Liver (tissue), 9 donors: ENCODE data around the gene BNC2. TPM values are rescaled to one million over a fixed set of nuclear protein-coding genes. Genes with fewer than 3 reads are reported as not detected.
"Not testable (repeated sequence)": the region's sequence is repeated elsewhere in the genome, so short reads cannot be mapped to it uniquely, and the experiment has no call there.

Experiments used
- DNase-seq: peaks from one replicate; pipeline ENCODE4 v3.0.0-alpha.2; 2017; ENCODE audit warnings: low spot score
- H3K27ac ChIP-seq, 2 donors: one replicate each; pipeline ENCODE4 v1.7.0; 2013; ENCODE audit warnings: inconsistent platforms in 2 of 2, low read length in 2 of 2, control low read depth in 1 of 2, low read depth in 1 of 2, mild to moderate bottlenecking in 1 of 2
- H3K27me3 ChIP-seq, 4 donors: one replicate each; pipeline versions ENCODE4 v1.6.1 to v1.7.0; 2013; ENCODE audit warnings: low read length in 3 of 4, inconsistent platforms in 1 of 4, mild to moderate bottlenecking in 1 of 4, moderate library complexity in 1 of 4; ENCODE audit not compliant: control insufficient read depth in 4 of 4, insufficient read depth in 4 of 4
- H3K36me3 ChIP-seq, 4 donors: one replicate each; pipeline versions ENCODE4 v1.6.1 to v1.7.0; 2013; ENCODE audit warnings: low read length in 3 of 4, mild to moderate bottlenecking in 3 of 4, low read depth in 1 of 4, moderate library complexity in 1 of 4; ENCODE audit not compliant: control insufficient read depth in 4 of 4, insufficient read depth in 3 of 4
- H3K4me1 ChIP-seq, 4 donors: one replicate each; pipeline versions ENCODE4 v1.6.1 to v1.7.0; 2013; ENCODE audit warnings: low read length in 3 of 4, mild to moderate bottlenecking in 3 of 4, moderate library complexity in 1 of 4; ENCODE audit not compliant: control insufficient read depth in 4 of 4, insufficient read depth in 4 of 4
- H3K4me3 ChIP-seq, 3 donors: one replicate each; pipeline versions ENCODE4 v1.6.1 to v1.7.0; 2013; ENCODE audit warnings: low read length in 3 of 3, control low read depth in 1 of 3, low read depth in 1 of 3, mild to moderate bottlenecking in 1 of 3
- H3K9ac ChIP-seq, 2 donors: one replicate each; pipeline ENCODE4 v1.7.0; 2013; ENCODE audit warnings: low read length in 2 of 2, mild to moderate bottlenecking in 2 of 2, moderate library complexity in 2 of 2, control low read depth in 1 of 2, low read depth in 1 of 2
- H3K9me3 ChIP-seq, 4 donors: one replicate each; pipeline versions ENCODE4 v1.6.1 to v1.7.0; 2013; ENCODE audit warnings: low read length in 3 of 4; ENCODE audit not compliant: control insufficient read depth in 4 of 4
- ATF3 ChIP-seq: IDR thresholded peaks from 2 replicates; pipeline ENCODE4 v1.6.1; 2016; ENCODE audit warnings: antibody characterized with exemption
- CTCF ChIP-seq: fragments of 150-350 bp; IDR thresholded peaks from 2 replicates; pipeline ENCODE4 v1.5.1; 2017; ENCODE audit warnings: improper control_type of control experiment, low read depth, low read length; ENCODE audit not compliant: missing input control
- FOXA1 ChIP-seq: IDR thresholded peaks from 2 replicates; pipeline ENCODE4 v1.6.1; 2016; ENCODE audit warnings: antibody characterized with exemption
- HNF4A ChIP-seq, 2 donors: conservative IDR thresholded peaks; 2 replicates each; pipeline ENCODE4 v1.6.1; 2016; ENCODE audit warnings: antibody characterized with exemption in 2 of 2, mild to moderate bottlenecking in 2 of 2
- JUND ChIP-seq, 2 donors: IDR thresholded peaks; 2 replicates each; pipeline ENCODE4 v1.6.1; 2016; ENCODE audit warnings: antibody characterized with exemption in 2 of 2
- MAX ChIP-seq: IDR thresholded peaks from 2 replicates; pipeline ENCODE4 v1.6.1; 2016; ENCODE audit warnings: antibody characterized with exemption
- NR2F2 ChIP-seq: IDR thresholded peaks from 2 replicates; pipeline ENCODE4 v1.6.1; 2016; ENCODE audit warnings: antibody characterized with exemption
- RAD21 ChIP-seq, 2 donors: IDR thresholded peaks; 2 replicates each; pipeline ENCODE4 v1.6.1; 2016; ENCODE audit warnings: antibody characterized with exemption in 2 of 2, mild to moderate bottlenecking in 2 of 2
- REST ChIP-seq: IDR thresholded peaks from 2 replicates; pipeline ENCODE4 v1.6.1; 2016; ENCODE audit warnings: antibody characterized with exemption, mild to moderate bottlenecking
- RXRA ChIP-seq, 2 donors: IDR thresholded peaks; 2 replicates each; pipeline ENCODE4 v1.6.1; 2017 to 2018; ENCODE audit warnings: antibody characterized with exemption in 2 of 2, mild to moderate bottlenecking in 1 of 2
- SP1 ChIP-seq: IDR thresholded peaks from 2 replicates; pipeline ENCODE4 v1.6.1; 2018; ENCODE audit warnings: antibody characterized with exemption, mild to moderate bottlenecking
- TAF1 ChIP-seq: conservative IDR thresholded peaks from 2 replicates; pipeline ENCODE4 v1.6.1; 2016; ENCODE audit warnings: antibody characterized with exemption, mild to moderate bottlenecking
- YY1 ChIP-seq: IDR thresholded peaks from 2 replicates; pipeline ENCODE4 v1.6.1; 2016; ENCODE audit warnings: antibody characterized with exemption, mild to moderate bottlenecking
- ZBTB33 ChIP-seq: IDR thresholded peaks from 2 replicates; pipeline ENCODE4 v1.6.1; 2016; ENCODE audit warnings: antibody characterized with exemption
- WGBS: extraction: QIAGEN DNeasy Blood & Tissue Kit; methylation state at CpG from one replicate; pipeline ENCODE4 v1.1.7; 2013; 5-methylcytosine and 5-hydroxymethylcytosine counted together
- polyA plus RNA-seq, 2 donors: library from polyadenylated mRNA; stranded (reverse) in 1 of 2; unstranded in 1 of 2; fragments of 200-250 nt in 1 of 2; fragments of >200 nt in 1 of 2; fragmentation: Nextera tagmentation in 1 of 2; extraction: Ambion mirVana in 1 of 2; gene quantifications; one replicate each; pipeline versions ENCODE4 v1.2.1 to v1.2.3, GENCODE V29; 2013 to 2015
- total RNA-seq, 2 donors: library from RNA; depleted of rRNA; stranded (reverse); fragments of >200 nt; gene quantifications; one replicate each; pipeline ENCODE4 v1.2.3, GENCODE V29; 2014
- donor health status: healthy.
- donor health status: healthy.
- donor health status: healthy.
- donor health status: healthy.
- donor health status: healthy.

BNC2 gene
- total and polyA plus RNA-seq, 4 donors = 0.07 to 0.67 (median 0.08) TPM

GRCh38 chr9:16442622-16443021 is 427.8 kb downstream of the BNC2 start:
- DNase-seq = no peak

GRCh38 chr9:16441791-16442190 is 428.7 kb downstream of the BNC2 start:
- Histone ChIP-seq H3K9me3 (no peaks in the 10 kb centered on the region), H3K9ac (no peak overlapping the region), H3K4me3 (no peak overlapping the region), H3K27ac (no peak overlapping the region), H3K36me3 (no peaks in the 10 kb centered on the region), H3K27me3 (no peaks in the 10 kb centered on the region), H3K4me1 (no peaks in the 10 kb centered on the region)
- DNase-seq = no peak
- no peak for TF ChIP-seq REST
- no peak for TF ChIP-seq CTCF
- TF ChIP-seq SP1 = no peak
- no peak for TF ChIP-seq RXRA (IDR thresholded peaks at IDR 0.05)
- no peak for TF ChIP-seq MAX
- no peak for TF ChIP-seq TAF1
- TF ChIP-seq YY1 = no peak
- 89% methylated on average over 4 of the region's 4 CpGs for WGBS

More at GRCh38 chr9:16442622-16443021, 427.8 kb downstream of the BNC2 start:
- no peak overlapping the region for H3K9ac ChIP-seq
- no peak overlapping the region for H3K4me3 ChIP-seq
- no peaks in the 10 kb centered on the region for H3K27me3 ChIP-seq
- no peaks in the 10 kb centered on the region for H3K4me1 ChIP-seq
- no peaks in the 10 kb centered on the region for H3K36me3 ChIP-seq
- no peaks in the 10 kb centered on the region for H3K9me3 ChIP-seq
- TF ChIP-seq ATF3 (no peak), FOXA1 (no peak), NR2F2 (no peak), ZBTB33 (no peak), MAX (no peak), JUND (IDR thresholded peaks at IDR 0.05) (no peak), SP1 (no peak), REST (no peak), HNF4A (conservative IDR thresholded peaks at IDR 0.05) (no peak), RAD21 (IDR thresholded peaks at IDR 0.05) (no peak), TAF1 (no peak)
- H3K27ac ChIP-seq = no peak overlapping the region
- WGBS = 87% methylated on average over 8 of the region's 8 CpGs

GRCh38 chr9:16438831-16439230 is 431.6 kb downstream of the BNC2 start:
- not testable (repeated sequence) for H3K9ac ChIP-seq, H3K4me1 ChIP-seq, DNase-seq, H3K4me3 ChIP-seq, H3K27ac ChIP-seq, H3K27me3 ChIP-seq, H3K9me3 ChIP-seq, H3K36me3 ChIP-seq
- 94% methylated on average over 6 of the region's 6 CpGs for WGBS
